ENCODE results near the gene TEX50. TPM values are rescaled to one million over a fixed set of nuclear protein-coding genes. Genes with fewer than 3 reads are reported as not detected.

The TEX50 gene, protein sequence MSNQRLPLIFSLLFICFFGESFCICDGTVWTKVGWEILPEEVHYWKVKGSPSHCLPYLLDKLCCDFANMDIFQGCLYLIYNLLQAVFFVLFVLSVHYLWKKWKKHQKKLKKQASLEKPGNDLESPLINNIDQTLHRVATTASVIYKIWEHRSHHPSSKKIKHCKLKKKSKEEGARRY
- total RNA-seq, result not detected in 2 replicates

DNA sequence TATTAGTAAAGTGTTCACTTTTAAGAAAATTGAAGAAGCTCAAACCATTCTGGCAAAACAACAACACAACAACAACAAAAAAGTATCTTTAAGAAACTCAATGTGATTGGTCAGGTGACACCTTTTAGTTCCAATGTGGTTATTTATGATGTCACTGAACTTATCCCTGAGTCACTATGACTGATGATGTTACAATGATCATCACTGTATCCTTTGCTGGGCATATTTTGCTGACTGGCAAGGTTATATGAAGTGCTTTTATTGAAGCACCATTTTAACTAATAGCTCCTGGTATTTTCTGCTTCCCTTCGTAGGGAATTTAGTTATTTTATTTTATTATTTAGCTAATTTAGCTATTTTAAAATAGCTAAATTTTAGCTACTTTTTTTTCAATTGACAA is at the start of gene TEX50:
TEX50 (plus strand) TSS at position 223 of the 400 bp plus-strand sequence. CDS start 184 bp downstream, outside the sequence.

GRCh38 chr1:173603056-173603591 is 32.0 kb upstream of the TEX50 start, which contains the start of gene SLC9C2:
TSS of gene SLC9C2 (minus strand) at chr1:173603072. CDS start at chr1:173601776, 1,296 bp downstream.

DNA sequence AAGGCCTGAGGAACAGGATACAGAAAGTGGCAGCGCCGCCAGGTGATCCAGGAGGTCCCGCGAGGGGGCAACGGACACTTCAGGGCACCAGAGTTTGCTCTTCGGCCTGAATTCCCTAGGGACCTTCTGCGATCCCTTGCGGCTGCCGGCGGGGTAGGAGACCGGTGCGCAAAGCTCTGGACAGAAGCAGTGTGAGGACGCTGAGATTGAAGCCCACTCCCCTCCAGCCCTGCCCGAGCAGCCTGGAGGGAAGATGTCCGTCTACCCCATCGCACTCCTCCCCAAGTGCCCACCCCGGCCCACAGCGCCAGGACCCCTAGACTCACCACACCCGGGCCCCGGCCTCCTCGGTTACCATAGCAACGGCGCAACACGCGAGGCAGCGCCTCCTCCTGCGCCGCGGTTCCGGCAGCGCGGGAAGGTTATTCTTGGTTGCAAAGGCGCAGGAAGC is 34.4 kb downstream of the TEX50 start, which contains the start of gene ANKRD45:
ANKRD45 (minus strand) TSS at position 361 of the 451 bp plus-strand sequence. CDS start 10,433 bp downstream, outside the sequence.

Other genes with a start within 250 kb of the TEX50 start
- 213 and 220 TPM in 2 replicates for gene PRDX6, start 158.0 kb upstream of the TEX50 start, total RNA-seq
- gene SLC9C2, start 32.3 kb upstream of the TEX50 start, total RNA-seq, result not detected in 2 replicates
- not detected in 2 replicates for gene ANKRD45, start 34.5 kb downstream of the TEX50 start, total RNA-seq
- 18.7 and 19.2 TPM in 2 replicates for gene KLHL20, start 79.6 kb downstream of the TEX50 start, total RNA-seq
- gene DARS2, start 189.3 kb downstream of the TEX50 start, total RNA-seq, result 23.5 and 35.8 TPM in 2 replicates
- gene CENPL, start 189.5 kb downstream of the TEX50 start, total RNA-seq, result 15.8 and 24.2 TPM in 2 replicates
- 351 and 372 TPM in 2 replicates for gene GAS5, start 232.7 kb downstream of the TEX50 start, total RNA-seq
- gene ZBTB37, start 233.0 kb downstream of the TEX50 start, total RNA-seq, result 5.5 and 5.7 TPM in 2 replicates